CD4-positive, alpha-beta T cell treated with Interleukin-6 at 100 ng/mL for 8 hours (primary cell): ENCODE data around the gene PROSER3.

Experiments
- DNase-seq: peaks from one replicate; pipeline ENCODE4 v3.0.0-alpha.2; 2020; ENCODE audit warnings: mixed read lengths, low spot score

The PROSER3 gene

DNA sequence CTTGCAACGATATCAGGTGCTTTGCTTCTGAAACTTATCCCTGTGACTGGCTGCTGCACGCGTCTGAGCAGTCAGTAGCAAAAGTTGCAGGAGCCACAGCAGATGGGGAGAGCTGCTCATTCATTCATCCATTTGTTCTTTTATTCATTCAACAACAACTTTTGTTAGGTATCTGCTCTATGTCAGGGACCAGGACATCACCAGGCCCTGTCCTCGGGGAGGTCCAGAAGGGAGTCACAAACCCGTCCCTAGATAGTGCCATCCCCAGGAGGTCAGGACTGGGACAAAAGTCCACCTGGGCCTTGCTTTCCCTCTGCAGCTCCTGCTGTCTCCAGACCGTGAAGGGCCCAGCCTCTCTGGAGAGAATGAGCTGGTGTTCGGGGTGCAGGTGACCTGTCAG, 20.0 kb downstream of the PROSER3 start:
- no peak for DNase-seq

DNA sequence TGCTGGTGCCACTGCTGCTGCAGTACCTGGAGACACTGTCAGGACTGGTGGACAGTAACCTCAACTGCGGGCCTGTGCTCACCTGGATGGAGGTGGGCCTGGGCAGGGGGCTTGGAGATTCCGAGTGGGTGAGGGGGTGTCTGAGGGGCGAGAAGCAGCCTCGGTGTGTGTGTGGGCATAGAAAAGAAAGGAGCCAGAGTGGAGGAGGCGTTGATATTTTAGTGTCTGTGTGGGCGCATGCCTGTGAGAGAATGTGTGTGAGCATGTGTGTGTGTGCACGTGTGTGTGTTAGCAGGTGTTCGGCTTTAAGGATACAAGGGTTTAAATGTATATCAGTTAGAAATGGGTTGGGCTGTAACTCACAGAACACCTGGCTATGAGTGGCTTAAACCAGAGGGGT, 21.1 kb downstream of the PROSER3 start:
- DNase-seq: no peak

DNA sequence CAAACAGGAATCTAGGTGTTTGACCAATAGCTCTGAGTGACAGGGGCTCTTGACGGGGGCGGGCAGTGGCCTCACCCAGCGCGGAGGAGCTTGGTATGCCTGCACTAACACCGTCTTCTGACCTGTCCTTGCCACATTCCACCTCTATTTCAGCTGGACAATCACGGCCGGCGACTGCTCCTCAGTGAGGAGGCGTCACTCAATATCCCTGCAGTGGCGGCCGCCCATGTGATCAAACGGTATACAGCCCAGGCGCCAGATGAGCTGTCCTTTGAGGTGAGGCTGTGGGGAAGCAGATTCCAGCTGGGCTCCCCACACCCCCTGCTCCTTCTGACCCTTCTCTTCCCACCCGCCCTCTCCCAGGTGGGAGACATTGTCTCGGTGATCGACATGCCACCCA, 22.1 kb downstream of the PROSER3 start:
- DNase-seq: no peak

DNA sequence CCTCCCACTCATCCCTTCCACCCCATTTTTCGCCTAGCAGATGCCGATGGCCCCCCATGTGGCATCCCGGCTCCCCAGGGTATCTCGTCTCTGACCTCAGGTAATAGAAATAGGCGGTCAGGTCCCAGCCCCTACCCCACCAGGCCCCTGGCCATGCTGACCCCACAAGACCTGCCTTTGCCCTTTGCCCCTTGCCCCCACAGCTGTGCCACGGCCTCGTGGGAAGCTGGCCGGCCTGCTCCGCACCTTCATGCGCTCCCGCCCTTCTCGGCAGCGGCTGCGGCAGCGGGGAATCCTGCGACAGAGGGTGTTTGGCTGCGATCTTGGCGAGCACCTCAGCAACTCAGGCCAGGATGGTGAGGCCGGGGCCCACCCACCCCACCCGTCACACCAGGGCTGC, 22.7 kb downstream of the PROSER3 start:
- DNase-seq: no peak

DNA sequence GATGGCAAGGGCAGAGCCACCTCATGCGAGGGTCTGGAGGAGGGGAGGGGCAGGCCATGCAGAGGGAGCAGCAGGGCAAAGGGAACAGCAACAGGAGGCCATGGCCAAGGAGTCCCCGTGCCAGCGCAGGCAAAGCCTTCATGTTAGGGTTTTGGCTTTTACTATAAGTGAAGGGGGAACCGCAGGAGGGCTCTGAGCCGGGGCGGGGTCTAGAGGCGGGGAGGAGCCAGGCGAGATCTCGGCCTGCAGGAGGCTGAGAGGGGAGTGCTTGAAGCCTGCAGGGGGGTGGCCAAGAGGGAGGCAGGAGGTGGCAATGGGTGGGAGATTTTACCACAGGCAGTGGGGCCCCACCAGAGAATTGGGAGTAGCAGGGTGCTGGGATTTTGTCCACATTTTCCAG, 23.7 kb downstream of the PROSER3 start:
- DNase-seq: no peak

DNA sequence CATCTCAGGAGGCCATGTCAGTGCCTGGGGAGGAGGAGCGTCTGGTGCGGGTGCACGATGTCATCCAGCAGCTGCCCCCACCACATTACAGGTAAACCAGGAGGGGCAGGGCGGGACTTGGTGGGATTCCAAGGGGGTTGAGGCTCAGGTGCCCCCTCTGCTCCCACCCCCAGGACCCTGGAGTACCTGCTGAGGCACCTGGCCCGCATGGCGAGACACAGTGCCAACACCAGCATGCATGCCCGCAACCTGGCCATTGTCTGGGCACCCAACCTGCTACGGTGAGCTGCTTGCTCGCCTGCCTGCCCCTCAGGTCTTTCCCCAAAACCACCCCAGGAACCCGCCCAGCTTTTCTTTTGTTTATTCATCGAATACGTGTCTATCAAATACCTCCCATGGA, 24.6 kb downstream of the PROSER3 start:
- DNase-seq: no peak

DNA sequence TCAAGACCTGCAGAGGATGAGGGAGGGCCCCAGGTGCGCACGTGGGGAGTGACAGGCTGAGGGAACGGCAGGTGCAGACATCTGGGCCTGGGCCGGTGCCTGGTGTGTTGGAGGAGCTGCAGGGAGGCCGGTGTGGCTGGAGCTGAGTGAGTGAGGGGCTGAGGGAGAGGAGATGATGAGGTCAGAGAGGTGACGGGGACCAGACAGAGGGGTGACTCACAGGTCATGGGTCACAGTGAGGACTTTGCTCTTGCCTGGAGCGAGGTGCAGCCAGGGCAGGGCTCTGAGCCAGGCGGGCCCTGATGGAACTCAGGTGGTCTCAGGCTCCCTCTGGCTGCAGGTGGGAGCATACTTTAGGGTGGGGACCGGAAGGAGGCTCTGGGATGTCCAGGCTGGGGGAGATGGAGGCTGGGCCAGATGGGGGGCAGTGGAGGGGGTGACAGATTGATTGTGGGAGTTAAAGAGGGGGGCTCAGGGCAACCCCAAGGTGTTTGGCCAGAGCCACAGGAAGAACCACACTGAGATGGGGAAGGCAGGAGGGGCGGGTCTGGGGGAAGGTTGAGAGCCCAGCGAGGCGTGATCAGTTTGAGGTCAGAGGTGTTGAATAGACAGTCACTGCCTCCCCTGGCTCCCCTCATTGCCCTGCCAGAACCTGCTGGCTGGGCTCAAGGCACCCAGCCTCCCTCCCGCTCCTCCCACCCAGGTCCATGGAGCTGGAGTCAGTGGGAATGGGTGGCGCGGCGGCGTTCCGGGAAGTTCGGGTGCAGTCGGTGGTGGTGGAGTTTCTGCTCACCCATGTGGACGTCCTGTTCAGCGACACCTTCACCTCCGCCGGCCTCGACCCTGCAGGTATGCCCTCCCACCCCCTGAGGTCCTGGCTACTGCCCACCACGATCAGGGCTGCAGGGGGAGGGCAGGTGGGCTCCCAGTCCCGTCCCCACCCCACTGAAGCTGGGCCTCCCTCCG, 25.8 kb downstream of the PROSER3 start:
- no peak for DNase-seq

DNA sequence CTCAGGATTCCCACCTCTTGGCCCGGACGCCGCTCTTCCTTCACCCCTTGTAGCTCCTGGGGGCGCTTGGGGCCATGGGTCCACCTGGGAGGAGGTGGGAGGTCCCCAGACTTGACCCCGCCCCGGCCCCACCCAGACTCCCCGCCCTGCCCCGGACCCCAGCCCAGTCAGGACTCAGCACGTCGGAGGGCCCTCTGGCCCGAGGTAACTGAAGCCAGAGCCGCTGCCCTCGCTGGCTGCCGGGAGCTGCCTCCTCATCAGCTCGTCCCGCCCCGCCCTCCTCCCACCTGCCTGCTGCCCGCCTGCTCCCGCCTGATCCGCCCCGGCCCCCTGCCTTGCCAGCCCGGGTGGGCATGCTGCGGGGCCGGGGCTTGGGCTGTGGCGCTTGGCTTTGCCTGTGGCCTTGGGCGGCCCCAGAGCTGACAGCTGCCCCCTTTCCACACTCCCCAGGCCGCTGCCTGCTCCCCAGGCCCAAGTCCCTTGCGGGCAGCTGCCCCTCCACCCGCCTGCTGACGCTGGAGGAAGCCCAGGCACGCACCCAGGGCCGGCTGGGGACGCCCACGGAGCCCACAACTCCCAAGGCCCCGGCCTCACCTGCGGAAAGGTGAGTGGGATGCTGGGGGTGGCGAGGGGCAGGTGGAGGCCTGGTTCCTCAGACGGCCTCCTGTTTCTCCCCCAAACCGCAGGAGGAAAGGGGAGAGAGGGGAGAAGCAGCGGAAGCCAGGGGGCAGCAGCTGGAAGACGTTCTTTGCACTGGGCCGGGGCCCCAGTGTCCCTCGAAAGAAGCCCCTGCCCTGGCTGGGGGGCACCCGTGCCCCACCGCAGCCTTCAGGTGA, 26.7 kb downstream of the PROSER3 start:
- no peak for DNase-seq

DNA sequence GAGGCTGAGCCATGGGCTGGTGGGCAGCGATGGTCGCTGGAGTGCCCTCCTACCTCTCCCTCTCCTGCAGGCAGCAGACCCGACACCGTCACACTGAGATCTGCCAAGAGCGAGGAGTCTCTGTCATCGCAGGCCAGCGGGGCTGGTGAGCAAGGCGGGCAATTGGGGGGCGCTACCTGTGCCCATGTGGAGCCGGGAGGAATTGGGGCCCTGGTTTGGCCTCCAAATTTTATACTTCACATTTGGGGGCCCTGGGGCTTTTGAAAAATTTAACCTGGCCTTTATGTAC, 27.3 kb downstream of the PROSER3 start:
- DNase-seq: no peak

DNA sequence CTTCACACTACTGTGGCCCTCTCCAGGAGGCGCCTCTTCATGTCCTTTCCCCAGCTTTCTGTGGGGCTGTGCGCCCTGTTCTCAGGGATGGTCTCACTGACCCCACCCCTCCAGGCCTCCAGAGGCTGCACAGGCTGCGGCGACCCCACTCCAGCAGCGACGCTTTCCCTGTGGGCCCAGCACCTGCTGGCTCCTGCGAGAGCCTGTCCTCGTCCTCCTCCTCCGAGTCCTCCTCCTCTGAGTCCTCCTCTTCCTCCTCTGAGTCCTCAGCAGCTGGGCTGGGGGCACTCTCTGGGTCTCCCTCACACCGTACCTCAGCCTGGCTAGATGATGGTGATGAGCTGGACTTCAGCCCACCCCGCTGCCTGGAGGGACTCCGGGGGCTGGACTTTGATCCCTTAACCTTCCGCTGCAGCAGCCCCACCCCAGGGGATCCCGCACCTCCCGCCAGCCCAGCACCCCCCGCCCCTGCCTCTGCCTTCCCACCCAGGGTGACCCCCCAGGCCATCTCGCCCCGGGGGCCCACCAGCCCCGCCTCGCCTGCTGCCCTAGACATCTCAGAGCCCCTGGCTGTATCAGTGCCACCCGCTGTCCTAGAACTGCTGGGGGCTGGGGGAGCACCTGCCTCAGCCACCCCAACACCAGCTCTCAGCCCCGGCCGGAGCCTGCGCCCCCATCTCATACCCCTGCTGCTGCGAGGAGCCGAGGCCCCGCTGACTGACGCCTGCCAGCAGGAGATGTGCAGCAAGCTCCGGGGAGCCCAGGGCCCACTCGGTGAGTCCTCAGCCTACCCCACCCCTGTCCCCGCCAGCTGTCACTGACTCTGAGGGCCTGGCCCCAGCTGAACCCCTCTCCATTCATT, 28.6 kb downstream of the PROSER3 start:
- DNase-seq: no peak

DNA sequence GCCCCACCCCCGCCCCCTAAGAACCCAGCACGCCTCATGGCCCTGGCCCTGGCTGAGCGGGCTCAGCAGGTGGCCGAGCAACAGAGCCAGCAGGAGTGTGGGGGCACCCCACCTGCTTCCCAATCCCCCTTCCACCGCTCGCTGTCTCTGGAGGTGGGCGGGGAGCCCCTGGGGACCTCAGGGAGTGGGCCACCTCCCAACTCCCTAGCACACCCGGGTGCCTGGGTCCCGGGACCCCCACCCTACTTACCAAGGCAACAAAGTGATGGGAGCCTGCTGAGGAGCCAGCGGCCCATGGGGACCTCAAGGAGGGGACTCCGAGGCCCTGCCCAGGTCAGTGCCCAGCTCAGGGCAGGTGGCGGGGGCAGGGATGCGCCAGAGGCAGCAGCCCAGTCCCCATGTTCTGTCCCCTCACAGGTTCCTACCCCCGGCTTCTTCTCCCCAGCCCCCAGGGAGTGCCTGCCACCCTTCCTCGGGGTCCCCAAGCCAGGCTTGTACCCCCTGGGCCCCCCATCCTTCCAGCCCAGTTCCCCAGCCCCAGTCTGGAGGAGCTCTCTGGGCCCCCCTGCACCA, 29.3 kb downstream of the PROSER3 start:
- no peak for DNase-seq

DNA sequence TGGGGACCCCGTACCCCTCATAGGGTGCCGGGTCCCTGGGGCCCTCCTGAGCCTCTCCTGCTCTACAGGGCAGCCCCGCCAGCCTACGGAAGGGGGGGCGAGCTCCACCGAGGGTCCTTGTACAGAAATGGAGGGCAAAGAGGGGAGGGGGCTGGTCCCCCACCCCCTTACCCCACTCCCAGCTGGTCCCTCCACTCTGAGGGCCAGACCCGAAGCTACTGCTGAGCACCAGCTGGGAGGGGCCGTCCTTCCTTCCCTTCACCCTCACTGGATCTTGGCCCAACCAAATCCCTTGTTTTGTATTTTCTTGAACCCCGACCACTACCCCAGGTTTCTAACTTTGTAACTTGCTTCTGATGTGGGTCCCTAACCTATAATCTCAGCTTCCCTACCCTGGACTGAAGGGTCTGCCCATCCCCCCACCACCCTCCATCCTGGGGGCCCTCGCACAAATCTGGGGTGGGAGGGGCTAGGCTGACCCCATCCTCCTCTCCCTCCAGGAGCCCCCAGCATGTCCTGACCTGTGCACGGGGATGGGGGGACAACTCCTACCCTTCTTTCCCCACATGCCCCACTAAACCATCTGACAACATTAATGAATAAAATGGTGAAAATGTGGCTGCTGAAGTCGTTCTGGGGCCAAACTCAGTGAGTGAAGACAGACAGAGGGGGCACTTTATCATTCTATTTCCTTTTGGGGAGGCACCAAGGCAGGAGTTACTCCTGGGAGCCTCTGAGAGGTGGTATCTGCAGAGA, 30.4 kb downstream of the PROSER3 start:
- no peak for DNase-seq

DNA sequence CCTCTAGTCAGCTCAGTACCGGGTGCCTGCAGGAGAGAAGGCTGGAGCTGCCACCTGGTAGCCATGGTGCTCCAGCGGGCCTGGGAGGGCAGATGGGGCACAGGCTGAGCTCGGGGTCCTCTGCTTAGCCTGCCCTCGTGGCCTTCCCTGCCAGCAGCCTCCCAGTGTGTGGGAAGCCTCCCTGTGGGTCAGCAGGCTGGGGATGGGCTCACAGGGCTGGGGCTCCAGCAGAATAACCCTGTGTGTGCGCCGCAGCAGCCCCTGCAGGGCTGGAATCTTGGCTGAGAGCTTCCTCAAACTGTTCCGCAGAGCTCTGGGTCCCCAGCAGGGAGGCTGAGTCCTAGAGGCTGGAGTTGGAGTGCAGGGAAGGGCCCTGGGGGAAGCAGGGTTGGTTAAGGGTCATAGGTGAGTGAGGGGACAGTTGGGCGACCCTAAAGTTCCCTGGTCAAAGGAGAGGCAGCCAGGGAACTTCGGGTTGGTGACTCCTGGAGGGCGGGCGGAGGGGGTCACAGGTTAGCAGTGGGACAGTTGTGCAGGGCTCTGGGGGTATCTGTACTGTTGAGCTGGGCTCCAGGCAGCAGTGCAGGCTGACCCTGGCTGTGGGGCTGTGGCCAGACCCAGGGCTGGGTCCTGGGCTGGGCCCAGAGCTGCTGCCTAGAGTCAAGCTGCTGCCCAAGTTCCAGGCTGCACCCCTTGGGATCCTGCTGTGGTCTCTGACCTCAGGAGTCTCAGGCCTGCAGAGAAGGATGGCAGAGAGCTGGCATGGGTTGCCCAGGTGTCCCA, 31.4 kb downstream of the PROSER3 start:
- DNase-seq: no peak

DNA sequence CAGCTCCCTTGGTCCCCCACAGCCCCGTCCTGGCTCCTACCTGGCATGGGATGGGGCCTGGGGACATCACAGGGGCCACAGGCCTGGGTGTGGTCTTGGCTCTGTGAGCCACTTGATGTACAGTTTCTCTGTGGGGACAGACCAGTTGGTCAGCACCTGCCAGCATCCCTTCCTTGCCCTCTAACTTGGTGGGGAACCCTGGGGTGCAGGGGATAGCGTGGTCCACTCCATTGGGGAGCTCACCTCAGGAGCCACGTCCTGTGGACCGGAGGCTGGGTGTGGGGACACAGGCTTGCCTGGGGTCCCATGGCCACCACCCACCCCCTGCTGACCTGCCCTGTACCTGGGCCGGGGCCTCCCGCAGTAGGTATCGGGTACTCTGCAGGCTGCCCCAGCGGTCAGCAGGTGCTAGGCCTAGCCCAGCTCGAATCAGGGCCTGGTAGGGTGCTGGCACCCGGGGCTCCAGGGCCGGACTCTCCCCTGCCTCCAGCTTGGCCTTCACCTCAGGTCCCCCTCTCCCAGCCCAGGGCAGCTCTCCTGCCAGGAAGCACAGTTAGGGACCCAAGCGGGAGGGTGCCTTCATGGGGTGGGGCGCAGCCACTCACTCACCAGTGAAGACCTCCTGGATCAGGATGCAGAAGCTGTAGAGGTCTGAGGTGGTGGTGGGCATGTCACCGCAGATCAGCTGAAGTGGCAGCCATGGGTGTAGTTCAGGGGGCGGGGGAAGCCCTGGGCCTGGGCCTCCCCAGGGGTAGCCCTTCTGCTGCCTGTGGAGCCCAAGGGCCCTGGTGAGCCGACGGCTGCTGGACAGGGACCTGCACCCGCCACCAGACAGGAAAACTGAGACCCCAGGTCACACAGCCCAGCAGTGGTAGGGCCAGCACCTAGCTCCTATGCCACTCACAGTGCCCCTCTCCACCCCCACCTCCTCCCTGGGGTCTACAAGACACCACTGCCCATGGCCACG, 32.3 kb downstream of the PROSER3 start:
- no peak for DNase-seq

DNA sequence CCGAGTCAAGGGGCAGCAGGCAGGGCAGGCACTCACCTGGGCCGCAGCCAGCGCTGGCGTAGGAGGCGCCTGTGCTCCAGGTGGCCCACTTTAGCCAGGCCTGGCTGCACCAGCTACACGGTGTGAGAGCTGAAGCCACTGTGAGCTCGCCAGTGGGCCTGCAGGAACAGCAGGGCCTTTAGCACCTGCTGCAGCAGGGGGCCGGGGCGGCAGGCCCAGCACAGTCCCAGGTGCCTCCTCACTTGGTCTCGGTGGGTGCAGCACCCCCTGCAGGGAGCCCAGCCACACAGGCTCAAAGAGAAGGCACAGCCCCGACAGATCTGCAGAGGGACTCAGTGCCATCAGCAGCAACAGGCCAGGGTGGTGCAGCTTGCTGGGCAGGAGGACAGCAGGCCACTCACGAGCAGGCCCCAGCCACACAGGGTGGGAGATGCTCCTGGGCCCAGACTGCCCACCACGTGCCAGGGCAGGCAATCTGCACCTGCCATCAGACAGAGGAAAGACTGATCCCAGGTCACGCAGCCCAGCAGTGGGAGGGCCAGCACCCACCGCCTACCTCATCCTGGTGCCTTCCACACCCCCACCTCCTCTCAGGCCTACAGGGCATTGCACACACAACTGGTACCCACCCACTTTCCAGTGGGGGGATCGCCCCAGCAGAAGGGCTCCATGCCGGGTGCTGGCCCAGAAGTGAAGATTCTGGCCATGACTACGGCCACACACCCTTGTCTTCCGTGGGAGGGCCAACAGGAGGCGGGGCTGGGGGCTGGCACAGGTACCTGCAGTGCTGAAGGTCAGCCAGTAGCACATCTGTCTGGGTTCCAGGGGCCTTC, 33.2 kb downstream of the PROSER3 start:
- DNase-seq: no peak

DNA sequence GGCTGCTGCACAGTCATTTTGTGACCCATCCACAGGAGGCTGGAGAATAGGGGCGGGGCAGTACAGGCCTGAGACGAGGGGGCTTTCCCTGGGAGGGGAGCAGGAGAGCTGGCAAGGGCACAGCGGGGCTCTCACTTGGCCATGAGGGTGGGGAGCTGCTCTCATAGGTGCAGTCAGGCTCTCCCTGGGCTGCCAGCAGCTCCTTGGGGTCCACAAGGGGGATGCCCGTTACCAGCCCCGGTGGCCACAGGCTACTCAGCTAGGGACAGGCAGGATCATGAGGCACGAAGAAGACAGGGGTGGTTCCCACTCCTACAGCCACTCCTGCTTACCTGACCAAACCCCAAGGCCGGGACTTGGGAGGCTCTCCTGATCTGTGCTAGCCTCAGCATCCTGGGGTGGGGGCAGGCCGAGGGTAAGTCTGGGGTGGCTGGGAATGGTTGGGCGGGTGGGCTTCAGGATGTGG, 33.9 kb downstream of the PROSER3 start:
- no peak for DNase-seq

DNA sequence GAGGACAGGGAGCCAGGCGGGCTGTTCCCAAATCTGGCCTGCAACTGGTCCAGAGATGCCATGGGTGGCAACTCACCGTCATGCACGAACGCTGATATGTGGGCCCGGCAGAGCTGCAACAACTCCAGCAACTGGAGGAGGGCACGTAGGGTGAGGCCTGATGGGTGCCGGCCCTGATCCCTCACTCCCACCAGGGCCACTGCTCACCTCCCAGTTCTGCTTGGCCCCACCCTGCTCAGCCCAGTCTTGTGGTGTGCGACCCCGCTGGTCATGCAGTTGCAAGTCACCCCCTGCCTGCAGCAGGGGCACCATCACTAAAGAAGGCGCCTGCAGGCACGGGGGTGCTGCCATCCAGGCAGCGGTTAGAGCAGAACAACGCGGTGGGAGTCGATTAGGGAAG, 34.3 kb downstream of the PROSER3 start:
- no peak for DNase-seq

DNA sequence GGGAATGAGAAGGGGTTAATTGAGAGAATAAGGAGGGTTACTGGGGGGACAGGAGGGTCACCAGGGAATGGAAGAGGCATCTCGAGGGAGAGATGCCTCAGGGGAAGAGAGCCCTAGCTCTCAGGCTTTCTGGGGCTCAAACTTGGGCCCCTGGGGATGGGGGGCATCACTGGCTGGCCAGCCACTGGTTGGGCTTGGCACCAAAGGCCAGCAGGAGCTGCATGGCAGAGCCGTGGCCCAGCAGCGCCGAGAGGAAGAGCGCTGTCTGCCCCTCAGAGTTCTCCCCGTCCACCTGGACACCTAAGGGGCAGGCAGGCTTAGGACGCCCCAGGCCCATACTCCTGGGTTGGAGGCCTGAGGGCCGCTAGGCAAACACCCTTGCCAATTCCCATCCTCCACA, 34.9 kb downstream of the PROSER3 start:
- DNase-seq: no peak
